Superior temporal gyrus (tissue), 1 donor: ENCODE results near the gene MON2.

ENCODE experiments used
- DNase-seq: peaks from one replicate; pipeline ENCODE4 v3.0.0-alpha.2; 2016; ENCODE audit errors: extremely low spot score

MON2 gene

DNA sequence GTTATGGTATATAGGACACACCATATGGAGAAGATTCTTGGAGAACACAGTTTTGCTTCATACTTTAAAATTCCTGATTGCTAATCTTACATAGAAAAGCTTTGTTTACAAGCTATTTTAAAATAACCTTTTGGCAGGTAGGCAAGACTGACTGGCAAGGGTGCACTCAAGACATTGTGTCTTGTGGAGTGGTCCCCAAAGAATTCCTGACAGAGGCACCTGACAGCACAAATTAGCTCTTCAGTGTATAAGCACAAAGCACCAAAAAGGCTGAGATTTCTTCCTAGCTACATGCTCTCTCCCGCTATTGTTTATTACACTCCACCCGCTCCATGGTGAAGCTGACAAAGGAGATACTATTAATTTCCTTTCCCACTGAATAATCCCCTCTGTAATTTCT, 139.4 kb downstream of the MON2 start:
- no peak for DNase-seq

DNA sequence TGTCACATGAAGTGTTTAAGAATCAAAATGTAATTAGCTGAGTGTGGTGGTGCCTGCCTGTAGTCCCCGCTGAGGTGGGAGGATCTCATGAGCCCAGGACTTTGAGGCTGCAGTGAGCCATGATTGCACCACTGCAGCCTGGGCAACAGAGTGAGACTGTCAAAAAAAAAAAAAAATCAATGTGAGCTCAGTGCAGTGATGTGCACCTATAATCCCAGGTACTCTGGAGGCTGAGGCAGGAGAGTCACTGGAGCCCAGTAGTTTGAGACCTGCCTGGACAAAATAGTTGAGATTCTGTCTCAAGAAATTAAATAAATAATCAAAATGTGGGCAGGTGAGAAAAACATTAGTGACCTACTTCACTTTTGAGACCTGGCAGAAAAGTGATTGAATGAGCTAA, 140.0 kb downstream of the MON2 start:
- DNase-seq = no peak

DNA sequence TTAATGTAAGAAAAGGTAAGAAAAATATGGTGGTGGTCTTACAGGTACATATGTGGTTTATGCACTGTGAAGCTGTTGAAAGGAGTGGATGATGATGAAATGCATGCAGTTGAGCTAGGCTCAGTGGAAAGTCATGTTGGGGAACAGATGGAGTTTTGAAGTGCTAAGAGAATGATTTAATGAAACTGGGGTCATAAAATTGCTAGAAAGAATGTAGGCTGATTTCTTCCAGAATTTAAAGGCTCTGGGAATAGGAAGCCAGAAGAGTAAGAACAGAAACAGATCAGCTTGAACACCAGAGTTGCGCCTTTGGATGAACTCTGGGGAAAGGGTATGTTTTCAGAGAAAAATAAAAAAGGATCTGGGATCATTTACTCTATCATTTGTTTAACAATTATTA, 146.5 kb downstream of the MON2 start:
- DNase-seq = no peak

DNA sequence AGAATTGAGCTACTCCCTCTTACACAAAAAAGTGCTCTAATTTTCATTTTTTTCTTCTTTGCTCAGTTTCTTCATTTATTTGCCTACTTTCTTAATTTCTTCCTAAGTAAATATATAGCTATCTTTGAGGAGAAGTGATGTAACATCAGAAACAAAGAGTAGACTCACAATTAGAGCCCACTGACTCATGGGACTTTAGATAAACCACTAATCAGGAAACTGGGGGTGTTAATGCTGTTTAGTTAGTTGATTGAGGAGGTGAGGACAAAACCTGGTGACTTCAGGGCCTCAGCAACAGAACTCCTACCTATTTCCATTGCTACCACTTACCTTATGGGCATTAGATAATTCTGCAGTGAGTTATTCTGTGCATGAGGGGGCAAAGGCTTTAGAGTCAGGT, 151.7 kb downstream of the MON2 start:
- no peak for DNase-seq

DNA sequence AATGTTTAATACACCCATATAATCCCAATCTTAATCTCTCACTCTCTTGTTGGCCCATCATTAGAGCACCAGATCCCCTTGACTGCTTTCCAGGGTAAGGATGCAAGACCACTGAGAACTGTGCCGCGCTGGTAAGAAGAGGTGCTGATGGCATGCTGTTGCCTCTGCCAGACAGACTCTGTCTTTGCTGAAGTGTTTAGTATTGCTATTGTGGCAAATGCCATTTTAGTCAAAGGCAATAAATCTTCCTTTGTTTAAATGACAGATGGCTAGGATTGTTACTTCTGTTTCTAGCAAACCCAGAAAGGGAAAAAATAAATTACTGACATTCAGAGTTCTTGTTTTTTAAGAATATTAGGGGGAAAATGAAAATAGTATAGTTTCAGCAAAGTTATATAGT, 152.3 kb downstream of the MON2 start:
- no peak for DNase-seq

DNA sequence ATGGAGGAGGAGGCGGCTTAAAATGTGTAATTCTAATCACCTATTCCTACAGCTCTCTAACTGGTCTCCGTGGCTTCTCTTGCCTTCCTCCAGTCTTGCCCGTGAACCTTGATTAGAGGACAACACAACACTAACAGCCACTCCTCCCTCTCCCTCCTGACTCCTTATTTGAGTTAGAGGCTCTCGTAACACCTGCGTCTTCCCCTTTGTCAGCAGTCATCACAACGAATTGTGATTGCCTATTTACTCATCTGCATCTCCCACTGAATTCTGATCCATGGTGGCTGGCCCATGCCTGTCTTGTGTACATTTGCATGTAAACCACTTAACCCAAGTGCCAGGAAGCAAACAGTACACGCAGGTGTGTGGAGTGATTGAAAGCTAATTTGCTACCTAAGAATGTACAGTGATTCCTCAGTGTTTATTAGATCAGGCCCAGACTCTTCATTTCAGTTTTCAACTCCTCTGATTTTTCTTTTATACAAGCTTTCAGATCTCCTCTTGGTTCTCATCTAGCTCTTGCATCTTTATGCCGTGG, 154.5 kb downstream of the MON2 start:
- no peak for DNase-seq

DNA sequence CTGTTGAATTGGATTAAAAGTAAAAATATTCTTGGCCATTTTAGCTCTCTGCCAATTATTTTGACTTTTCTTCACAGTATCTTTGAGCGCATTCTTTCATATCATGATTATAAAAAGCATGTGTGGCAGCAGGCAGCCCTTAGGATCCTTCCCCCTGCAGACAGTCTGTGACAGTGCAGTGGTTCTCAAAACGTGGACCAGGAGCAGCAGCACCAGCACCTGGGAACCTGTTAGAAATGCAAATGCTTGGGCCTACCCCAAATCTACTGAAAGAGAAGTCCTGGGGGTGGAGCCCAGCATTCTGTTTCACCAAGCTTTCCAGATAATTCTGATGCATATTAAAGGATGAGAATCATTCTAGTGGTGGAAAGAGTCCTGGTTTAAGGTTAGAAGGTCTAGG, 155.6 kb downstream of the MON2 start:
- DNase-seq = no peak

DNA sequence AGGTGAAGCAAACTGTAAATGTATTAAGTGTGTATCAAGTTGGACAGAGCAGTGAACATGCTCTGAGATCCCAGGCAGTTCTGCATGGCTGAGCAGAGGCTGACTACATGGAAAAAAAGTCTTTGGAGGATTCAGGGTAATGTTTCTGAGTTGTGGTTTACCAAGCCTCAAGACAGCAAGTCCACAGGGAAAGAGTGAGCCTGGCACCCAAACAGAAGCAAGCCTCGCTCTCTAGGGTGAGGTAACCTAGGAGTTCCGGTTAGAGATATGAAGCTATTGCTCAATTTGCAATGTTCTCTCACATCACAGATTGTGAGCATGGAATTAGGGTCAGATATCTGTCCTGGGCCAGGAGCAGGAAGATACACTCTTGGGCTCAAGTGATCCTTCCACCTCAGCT, 158.6 kb downstream of the MON2 start:
- no peak for DNase-seq

DNA sequence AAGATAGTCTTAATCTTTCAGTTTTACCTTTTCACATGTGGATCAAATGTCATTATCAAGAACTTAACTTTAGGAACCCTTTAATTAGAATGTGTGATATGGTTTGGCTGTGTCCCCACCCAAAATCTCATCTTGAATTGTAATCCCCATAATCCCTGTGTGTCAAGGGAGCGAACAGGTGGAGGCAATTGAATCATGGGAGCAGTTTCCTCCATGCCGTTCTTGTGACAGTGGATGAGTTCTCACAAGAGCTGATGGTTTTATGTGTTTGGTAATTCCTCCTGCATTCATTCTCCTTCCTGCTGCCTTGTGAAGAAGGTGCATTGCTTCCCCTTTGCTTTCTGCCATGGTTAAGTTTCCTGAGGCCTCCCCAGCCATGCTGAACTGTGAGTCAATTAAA, 160.6 kb downstream of the MON2 start:
- no peak for DNase-seq

DNA sequence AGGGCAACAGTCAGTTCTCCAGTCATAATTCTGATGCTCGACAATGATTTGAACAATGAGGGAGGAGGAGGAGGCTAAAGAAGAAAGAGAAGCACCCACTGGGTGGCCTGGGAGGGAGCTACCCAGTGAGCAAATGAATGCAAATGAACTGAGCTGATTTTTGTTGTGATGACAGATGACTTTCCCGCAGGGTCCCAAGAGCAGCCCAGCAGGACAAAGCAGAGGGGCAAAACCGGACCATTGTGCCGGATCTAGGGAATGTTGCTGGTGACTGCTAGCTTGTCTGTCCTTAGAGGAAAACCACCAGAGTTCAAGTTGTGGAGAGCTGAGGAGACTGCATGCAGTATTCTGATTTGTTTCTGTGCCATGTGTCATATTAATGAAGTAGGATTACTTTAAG, 162.8 kb downstream of the MON2 start:
- no peak for DNase-seq

DNA sequence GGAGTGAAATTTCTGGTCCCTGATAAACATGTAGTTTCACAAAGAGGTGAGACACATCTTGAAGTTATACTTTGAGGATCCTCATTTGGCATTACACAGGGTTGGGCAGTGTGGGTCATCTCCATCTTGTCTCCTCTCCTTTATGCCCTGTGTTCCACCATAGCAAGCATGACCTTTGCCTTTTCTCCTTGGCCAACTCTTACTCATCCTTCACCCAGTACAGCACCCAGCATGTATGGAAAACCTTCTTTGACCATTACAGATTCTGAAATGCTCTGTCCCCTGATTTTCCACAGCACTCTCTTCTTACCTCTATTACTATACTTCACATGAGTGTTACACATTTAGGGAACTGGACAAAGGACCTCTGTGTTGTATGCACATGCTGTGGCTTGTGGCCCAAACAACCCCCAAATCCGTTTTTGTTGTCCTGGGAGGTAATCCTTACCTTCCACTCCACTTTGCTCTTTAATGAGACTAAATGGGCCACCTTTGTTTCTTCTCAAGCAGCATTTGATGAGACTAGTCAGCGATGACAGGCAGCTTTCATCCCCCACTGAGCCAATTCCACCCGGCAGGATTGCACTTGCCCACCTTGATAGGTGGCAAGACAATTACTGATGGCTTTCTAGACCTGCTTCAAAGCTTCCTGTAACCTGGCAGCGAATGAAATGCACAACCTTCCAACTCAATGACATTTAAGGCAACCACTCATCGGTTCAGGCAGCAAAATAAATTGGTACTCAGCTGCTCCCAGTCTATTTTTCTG, 163.5 kb downstream of the MON2 start:
- no peak for DNase-seq

DNA sequence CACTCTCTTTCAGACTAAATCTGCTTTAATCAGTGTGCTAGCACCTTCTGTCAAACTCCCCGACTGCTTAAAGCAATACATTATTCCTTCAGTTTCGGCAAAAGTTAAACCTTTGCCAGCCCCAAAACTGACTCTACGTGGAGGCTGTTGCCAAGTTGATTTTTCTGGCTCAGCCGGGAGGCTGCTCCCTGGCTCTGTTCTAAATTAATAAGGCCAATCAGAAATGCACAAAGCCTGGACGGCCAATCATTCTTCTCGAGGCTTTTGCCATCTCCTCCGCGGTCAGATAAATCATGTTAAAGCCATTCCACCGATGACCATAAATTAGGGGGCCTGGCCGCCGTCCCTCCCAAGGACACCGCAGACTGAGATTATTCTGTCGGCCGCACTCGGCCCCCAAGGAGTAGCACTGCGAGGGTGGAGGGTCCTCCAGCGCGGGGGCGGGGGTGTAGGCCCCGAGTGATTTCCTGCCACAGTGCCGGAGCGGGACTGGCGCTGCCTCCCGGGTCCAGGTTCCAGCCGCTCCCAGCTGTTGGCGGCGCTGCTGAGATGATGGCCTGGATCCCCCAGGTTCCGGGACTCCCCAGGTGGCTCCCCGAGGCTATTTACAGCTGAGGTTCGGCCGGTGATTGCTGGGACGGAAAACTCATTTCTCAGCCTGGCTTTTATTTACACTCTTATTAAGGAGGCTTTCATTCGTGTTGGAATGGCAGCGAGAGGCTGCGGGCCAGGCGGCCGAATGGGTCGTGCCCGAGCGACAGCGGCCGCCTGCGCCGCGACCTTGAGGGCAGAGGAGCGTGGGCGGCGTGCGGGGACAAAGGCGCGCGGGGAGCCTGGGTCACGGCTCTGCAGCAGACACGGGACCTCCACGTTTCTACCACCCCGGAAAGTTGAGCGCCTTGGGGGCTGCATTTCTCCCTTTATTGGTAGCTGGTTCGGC, 165.1 kb downstream of the MON2 start:
- peak; percentile 71 for DNase-seq

DNA sequence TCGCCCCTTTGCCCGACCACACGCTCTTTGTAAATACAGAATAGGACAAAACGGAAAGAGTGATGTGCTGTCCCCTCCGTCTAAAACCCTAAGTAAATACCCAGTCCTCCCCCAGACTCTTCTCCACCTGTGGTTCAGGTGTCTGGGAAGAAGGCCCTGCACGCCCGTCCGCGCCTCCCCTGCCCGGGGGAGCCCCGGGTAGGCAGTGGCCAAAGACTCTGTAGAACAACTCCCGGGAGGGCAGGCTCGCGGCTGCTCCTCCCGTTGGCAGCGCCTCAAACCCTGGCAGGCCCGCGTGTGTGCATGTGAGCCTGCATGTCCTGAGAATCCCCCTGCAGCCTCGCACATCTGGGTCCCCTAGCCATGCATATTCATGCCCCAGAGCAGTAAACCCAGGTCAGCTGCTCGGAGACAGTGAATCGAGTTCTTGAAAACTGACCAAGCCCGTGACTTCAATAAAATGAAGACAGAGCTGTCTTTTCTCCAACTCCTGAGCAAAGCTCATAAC, 165.8 kb downstream of the MON2 start:
- peak; percentile 44 for DNase-seq

DNA sequence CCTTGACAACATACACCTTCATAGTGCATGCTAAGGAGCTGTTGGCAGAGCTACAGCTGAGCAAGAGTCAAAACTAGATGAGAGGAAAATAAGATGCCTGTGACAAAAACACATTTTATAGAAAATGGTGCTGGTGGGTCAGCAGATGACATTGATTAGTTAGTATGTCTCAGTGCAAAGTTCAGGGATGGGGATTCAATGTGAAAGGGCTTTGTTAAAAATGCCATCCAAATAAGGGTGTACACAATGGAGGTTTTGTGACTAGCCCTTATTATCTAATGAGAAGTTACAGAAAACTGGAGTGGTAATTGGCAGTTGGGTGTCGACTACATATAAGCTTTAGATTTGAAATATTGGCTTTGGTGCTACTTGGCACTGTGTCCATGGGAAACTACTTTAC, 169.0 kb downstream of the MON2 start:
- DNase-seq = no peak

DNA sequence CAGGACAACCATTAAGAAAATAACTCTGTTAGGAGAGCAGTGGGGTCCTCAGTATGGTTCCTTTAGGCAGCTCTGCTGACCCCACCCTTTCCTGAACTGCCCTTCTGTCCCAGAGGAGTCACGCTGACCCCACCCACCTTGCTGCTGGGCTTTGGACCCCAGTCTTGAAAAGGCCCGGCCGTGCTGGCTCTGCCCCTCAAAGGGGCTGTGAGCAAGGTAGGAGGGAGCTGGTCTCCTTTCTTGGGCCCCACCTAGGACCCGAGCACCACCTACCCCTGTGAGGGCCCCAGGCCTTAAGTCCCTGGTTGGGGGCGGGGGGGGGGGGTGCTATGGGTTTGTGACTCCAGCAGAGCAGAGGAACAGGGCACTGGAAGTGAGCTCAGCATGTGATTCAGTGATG, 171.1 kb downstream of the MON2 start:
- no peak for DNase-seq

DNA sequence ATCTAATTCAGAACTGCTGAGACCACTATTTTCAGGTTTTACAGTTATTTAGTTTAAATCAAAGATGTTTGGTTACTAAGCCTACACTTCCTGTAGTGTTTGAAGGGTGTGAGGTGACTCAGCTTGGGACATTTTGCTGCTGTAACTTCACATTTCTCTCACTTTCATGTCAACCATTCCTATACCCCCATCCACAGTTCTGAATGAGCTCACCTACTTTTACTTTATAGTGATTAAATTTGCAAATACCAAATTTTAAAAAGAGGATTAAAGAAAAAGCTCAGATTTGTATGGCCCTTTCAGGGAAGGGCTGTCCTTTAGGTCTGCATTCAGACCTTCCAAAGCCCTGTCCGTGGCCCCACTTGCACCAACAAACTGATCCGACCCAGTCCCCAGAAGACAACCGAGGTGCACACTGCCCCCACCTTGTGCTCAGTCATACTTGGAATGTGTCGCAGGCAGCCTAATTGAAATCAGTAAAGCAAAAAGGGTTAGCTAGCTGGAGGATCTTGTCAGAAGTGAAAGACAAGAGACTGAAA, 174.4 kb downstream of the MON2 start:
- DNase-seq = no peak

DNA sequence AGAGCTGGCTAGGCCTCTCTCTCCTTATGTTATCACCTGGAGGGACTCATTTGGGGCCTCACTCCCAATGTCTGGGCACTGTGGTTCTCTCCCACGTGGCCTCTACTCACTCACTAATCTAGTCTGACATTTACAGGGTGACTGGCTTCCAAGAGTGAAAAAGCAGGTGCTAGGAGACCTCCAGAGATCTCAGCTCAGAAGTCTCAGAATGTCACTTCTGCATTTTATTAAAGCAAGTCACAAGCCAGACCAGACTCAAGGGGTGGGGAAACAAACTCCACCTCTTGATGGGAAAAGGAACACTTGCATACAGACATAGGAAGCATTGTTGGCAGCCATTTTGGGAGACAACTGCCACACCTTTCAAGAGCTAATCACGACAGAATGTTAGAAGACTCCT, 175.9 kb downstream of the MON2 start:
- DNase-seq = no peak

DNA sequence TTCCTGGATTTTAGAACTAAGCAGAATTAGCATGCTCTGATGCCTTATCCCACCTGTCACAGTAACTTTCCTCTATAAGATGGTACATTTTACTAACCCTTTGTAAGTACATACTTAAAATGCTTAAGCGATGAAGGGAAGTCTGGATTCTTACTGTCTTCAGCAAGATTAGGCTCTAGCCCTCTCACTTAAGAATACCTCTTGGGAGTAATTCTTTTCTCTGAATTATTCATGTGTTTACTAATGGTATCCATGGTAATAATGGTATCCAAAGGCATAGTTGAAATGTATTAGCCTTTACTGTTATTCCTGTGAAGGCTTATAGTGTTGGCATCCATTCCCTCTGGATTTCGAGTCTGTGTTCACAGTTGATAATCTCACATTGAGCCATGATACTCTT, 176.9 kb downstream of the MON2 start:
- DNase-seq = no peak

DNA sequence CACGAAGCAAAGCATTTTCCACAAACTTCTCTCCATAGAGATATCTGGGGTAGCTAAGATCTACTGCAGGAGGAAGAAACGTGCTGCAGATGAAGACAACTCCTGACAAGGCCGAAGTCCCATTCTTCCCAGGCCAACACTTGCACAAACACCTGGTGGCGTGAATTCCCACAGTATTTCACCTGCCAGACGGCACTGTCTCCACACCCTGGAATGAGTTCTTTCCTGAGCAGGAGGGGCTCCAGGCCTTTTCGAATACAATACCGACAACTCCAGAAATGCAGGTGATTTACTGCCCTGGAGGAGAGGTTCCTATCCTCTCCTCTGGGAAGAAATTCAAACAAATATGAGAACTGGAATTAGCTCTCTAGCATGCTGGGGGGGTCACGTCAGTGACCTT, 179.9 kb downstream of the MON2 start:
- DNase-seq = no peak

DNA sequence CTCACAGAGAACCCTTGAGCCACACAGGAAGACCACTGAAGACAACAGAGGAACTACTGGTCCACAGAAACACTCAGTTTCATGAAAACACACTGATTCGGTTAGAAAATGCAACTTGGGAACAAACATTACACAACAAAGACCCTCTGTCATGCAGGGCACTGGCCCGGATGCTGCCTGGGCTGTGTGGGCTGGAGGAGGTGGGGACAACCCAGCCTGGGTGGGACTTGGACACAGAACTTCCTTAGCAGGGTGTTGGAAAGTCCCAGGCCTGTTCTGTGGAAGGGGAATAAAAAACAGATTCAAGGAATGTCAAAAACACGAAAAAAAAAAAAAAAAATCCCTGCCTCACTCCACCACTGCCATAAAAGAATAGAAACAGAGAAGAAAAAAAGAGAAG, 181.0 kb downstream of the MON2 start:
- peak; percentile 68 for DNase-seq

DNA sequence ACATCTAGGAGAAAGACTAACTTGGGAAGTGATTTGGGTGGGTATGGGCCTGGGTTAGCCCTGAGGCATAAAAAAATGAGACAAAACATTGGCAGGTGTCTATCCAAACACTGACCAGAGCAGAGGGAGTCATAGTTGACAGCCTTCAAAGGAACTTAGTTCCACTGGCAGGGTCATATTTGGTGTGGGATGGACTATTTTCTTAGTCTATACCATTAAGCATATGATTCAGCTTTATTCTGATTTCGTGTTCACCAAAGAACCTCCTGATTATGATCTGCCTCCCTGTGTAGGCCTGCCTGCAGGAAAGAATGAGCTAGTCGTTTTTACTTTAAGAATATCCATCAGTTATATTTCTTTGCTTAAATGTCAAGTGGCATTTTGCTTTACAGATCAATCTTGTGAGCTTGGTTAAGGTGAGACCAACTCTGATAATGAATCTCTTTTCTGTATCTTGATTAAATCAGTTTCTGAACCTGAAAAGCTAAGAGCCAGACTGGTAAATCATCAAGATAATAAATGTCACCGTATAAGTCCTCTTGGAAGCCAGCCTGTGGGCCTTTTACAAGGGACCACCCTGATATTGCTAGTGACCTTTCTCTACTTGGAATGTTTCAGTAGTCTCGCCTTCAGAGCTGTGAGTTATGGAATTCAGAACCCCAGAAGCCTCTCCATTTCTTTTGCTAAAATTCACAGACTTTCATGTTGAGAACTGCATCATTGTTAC, 182.9 kb downstream of the MON2 start:
- no peak for DNase-seq
